Sigmoid colon (tissue), 7 donors: ENCODE data around the gene PPP2R5B. TPM values are rescaled to one million over a fixed set of nuclear protein-coding genes. Genes with fewer than 3 reads are reported as not detected.

ENCODE experiments used
- DNase-seq: peaks from one replicate; pipeline ENCODE4 v3.0.0-alpha.2; 2019
- H3K27ac ChIP-seq, 4 donors: fragments of 200-600 bp; sonication (generic); one replicate each; pipeline ENCODE4 v1.5.1; 2016 to 2019; ENCODE audit warnings: mild to moderate bottlenecking in 1 of 4
- H3K27me3 ChIP-seq, 3 donors: fragments of 200-600 bp; sonication (generic); one replicate each; pipeline ENCODE4 v1.5.1; 2019; ENCODE audit warnings: mild to moderate bottlenecking in 1 of 3
- H3K36me3 ChIP-seq, 4 donors: fragments of 200-600 bp; sonication (generic); one replicate each; pipeline ENCODE4 v1.5.1; 2016 to 2019
- H3K4me1 ChIP-seq, 4 donors: fragments of 200-600 bp; sonication (generic); one replicate each; pipeline ENCODE4 v1.5.1; 2017 to 2019
- H3K4me3 ChIP-seq, 4 donors: fragments of 200-600 bp; sonication (generic); one replicate each; pipeline ENCODE4 v1.5.1; 2017 to 2019; ENCODE audit warnings: mild to moderate bottlenecking in 2 of 4, moderate library complexity in 1 of 4
- H3K9me3 ChIP-seq, 4 donors: fragments of 200-600 bp in 3 of 4; sonication (generic) in 3 of 4; one replicate each; pipeline versions ENCODE4 v1.5.1 to v1.6.1; 2013 to 2019
- EP300 ChIP-seq, 4 donors: sonication (generic); formaldehyde crosslinking; IDR thresholded peaks; one replicate each; pipeline ENCODE4 v1.6.1; 2017; ENCODE audit warnings: antibody characterized with exemption in 4 of 4
- POLR2A ChIP-seq, 2 donors: fragments of 450-650 bp; IDR thresholded peaks; one replicate each; pipeline ENCODE4 v1.6.1; 2016; ENCODE audit warnings: antibody characterized with exemption in 2 of 2, mild to moderate bottlenecking in 2 of 2, moderate library complexity in 2 of 2
- POLR2AphosphoS5 ChIP-seq, 4 donors: sonication (generic); formaldehyde crosslinking; IDR thresholded peaks; one replicate each; pipeline ENCODE4 v1.6.1; 2017; ENCODE audit warnings: antibody characterized with exemption in 4 of 4
- WGBS, 2 donors: extraction: QIAGEN DNeasy Blood & Tissue Kit; methylation state at CpG; one replicate each; pipeline ENCODE4 v1.1.7; 2013; 5-methylcytosine and 5-hydroxymethylcytosine counted together
- intact Hi-C: fragments of 100-400 bp; cut with DNase I; formaldehyde crosslinking; loops from one replicate; pipeline ENCODE4 v1.15.1; 2023
- polyA plus RNA-seq, 3 donors: library from polyadenylated mRNA; stranded (reverse); fragments of 200-250 nt; gene quantifications; one replicate each; pipeline ENCODE4 v1.2.3, GENCODE V29; 2013
- total RNA-seq, 4 donors: library from RNA; depleted of rRNA; stranded (reverse); fragments of >200 nt; gene quantifications; one replicate each; pipeline ENCODE4 v1.1.0, GENCODE V29; 2016
- TF ChIP-seq, protein P1 (sequence below), 4 experiments: fragments of 450-650 bp in 3 of 4; fragments of 200-600 bp in 1 of 4; IDR thresholded peaks; one replicate each; pipeline ENCODE4 v1.5.1; 2016 to 2019; ENCODE audit warnings: antibody characterized with exemption in 4 of 4, mild to moderate bottlenecking in 3 of 4, moderate library complexity in 2 of 4
- donor health status: healthy with polysubstance abuse.
- donor health status: Bipolar disorder and iron deficiency.
- donor health status: healthy.

PPP2R5B gene
- total and polyA plus RNA-seq, 7 donors = 15.6 to 27.3 (median 19.3) TPM

DNA sequence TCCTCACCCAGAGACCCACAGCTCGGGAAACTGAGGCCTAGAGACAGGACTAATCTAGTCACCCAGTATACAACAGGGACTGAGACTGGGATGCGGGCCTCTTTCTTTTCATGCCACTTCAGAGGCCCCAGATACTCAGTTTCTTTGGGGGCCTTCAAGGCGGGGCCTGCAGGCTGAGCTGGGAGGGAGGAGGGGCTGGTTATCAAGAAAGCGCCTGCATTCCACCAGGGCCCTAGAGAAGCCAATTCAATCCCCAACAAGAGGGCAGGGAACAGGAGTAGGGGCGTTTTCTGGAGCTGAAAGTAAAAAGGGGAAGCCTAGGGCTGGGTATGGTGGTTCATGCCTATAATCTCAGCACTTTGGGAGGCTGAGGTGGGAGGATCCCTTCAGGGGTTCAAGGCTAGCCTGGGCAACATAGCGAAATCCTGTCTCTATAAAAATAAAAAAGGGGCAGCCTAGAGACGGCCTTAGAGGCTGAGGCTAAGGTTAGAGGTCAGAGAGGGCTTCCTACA is 9.1 kb upstream of the PPP2R5B start:
- Histone ChIP-seq H3K27ac (peak overlapping the region in 2 of 4 donors; percentile 79 to 83), H3K4me3 (peak overlapping the region in 3 of 4 donors; percentile 65 to 90 (median 85)), H3K27me3 (no peaks in the 10 kb centered on the region), H3K36me3 (peaks cover 28 to 41% (median 35%) of the 10 kb centered on the region in 4 donors), H3K4me1 (peaks cover 0 to 31% (median 27%) of the 10 kb centered on the region in 4 donors), H3K9me3 (no peaks in the 10 kb centered on the region)
- 84 to 85% methylated on average over 7 of the region's 7 CpGs for WGBS, 2 donors
- intact Hi-C loops = no loop called here
- TF ChIP-seq EP300 (IDR thresholded peaks at IDR 0.05) (no peak), POLR2A (IDR thresholded peaks at IDR 0.05) (no peak), POLR2AphosphoS5 (IDR thresholded peaks at IDR 0.05) (no peak)
- TF ChIP-seq, protein P1, sequence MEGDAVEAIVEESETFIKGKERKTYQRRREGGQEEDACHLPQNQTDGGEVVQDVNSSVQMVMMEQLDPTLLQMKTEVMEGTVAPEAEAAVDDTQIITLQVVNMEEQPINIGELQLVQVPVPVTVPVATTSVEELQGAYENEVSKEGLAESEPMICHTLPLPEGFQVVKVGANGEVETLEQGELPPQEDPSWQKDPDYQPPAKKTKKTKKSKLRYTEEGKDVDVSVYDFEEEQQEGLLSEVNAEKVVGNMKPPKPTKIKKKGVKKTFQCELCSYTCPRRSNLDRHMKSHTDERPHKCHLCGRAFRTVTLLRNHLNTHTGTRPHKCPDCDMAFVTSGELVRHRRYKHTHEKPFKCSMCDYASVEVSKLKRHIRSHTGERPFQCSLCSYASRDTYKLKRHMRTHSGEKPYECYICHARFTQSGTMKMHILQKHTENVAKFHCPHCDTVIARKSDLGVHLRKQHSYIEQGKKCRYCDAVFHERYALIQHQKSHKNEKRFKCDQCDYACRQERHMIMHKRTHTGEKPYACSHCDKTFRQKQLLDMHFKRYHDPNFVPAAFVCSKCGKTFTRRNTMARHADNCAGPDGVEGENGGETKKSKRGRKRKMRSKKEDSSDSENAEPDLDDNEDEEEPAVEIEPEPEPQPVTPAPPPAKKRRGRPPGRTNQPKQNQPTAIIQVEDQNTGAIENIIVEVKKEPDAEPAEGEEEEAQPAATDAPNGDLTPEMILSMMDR (IDR thresholded peaks at IDR 0.05) = no peak
- DNase-seq = no peak

DNA sequence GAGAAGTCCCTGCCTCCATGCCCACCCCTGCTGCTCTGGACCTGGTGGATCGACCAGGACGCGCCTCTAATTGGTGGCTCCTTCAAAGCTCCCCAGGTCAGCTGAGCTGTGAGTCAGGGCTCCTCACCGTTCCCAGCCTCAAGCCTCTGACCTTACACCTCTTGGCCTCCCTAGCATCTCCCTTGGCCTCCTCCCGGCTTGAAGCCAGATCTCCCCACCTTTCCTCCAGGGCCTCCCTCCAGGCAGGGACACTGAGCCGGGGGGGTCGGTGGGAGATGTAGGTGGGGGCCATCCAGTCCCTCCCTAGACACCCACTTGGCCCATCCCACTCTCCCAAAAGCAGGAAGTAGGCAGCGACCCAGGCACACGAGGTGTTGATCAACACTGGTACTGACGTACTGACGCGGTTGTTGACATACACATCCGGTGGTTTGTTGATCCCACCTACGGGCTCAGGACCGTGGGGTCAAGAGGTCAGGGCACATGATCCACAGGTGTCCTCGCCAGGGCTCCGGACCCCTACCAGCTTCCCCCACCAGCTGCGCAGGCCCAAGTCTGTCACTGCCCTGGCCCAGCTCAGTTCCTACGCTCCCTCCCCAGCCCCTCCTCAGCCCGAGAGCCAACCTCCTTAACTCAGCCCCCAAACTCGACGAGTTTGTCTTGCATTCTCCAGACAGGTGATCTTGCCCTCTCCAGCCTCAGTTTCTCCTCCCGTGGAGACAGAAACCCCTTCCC is 8.3 kb upstream of the PPP2R5B start:
- peak overlapping the region; percentile 79 to 83 (median 82) for H3K27ac ChIP-seq
- WGBS, 2 donors = 6 to 11% methylated on average over 23 of the region's 23 CpGs

DNA sequence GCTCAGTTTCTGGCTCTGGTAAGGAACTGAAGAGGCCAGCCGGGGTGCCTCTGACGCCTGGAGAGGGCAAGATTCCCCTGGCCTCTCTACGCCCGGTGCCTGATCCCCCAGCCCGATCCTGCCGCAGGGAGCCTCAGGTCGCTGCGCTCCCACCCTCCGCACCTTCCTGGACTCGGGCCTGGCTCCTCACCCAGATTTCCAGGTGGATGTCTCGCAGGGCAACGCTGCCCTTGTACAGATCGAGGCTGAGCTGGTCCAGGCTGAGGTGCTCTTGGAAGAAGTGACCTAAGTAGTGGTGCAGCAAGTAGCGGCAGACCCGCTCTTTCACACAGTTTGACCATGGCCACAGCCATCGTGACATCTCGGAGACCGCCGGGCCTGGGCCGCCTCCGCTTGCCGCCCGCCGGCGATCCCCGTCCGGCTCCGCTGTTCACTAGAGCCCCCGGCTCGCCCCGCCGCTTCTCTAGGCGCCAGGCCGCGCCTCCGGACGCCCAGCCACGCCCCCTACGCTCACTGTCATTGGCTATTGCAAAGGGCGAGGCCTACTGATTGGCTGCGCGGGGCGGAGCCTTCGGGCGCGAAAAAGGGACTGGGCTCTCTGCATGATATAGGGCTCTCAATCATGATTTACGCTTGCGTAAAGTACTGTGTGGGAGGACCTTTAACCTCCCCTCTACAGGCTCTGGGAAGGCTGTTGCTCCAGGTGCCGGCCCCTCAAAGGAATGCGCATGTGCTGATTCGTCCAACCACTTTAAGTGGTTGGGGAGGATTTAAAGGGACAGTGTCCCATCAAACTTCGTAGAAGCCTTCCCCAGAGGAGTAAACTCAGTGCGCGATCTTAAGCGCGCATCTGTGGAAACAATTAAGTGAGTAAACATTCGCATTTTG is 7.5 kb upstream of the PPP2R5B start, which contains the start of gene ATG2A:
ATG2A (minus strand) TSS at position 435 of the 888 bp plus-strand sequence; CDS start at position 361, 74 bp downstream.
- TF ChIP-seq, protein P1 (IDR thresholded peaks at IDR 0.05) = no peak
- peak; percentile 85 to 88 for TF ChIP-seq POLR2A (IDR thresholded peaks at IDR 0.05)
- TF ChIP-seq POLR2AphosphoS5 (IDR thresholded peaks at IDR 0.05) = peak; percentile 78 to 94 (median 90)
- peak in 1 of 4 donors; percentile 40 for TF ChIP-seq EP300 (IDR thresholded peaks at IDR 0.05)

More for the DNA sequence above, 8.3 kb upstream of the PPP2R5B start:
- H3K4me1 ChIP-seq = peaks cover 0 to 31% (median 27%) of the 10 kb centered on the region in 4 donors
- TF ChIP-seq POLR2A (IDR thresholded peaks at IDR 0.05) = no peak
- TF ChIP-seq, protein P1 (IDR thresholded peaks at IDR 0.05) = no peak
- no peak for TF ChIP-seq EP300 (IDR thresholded peaks at IDR 0.05)
- TF ChIP-seq POLR2AphosphoS5 (IDR thresholded peaks at IDR 0.05) = peak in 1 of 4 donors; percentile 7
- peaks cover 20 to 34% (median 27%) of the 10 kb centered on the region in 4 donors for H3K36me3 ChIP-seq
- intact Hi-C loops = no loop called here
- H3K9me3 ChIP-seq = no peaks in the 10 kb centered on the region
- DNase-seq = peak; percentile 82
- no peaks in the 10 kb centered on the region for H3K27me3 ChIP-seq
- peak overlapping the region; percentile 65 to 92 (median 88) for H3K4me3 ChIP-seq

DNA sequence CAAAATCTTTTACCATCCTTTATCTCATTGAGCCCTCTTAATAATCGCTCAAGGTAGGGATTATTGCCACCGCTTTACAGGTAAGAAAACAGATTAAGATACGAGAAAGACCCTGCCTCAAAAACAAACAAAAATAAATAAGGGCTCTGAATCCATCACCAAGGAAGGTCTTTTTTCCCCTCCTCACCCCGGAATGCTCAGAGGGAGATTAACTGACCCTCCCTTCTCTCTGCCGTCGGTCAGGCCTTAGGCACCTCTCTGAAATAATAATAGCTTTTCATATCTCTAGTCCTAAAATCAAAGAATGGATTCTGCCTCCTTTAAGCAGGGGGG is 6.9 kb upstream of the PPP2R5B start:
- intact Hi-C loops = no loop called here
- 3 to 14% methylated on average over 6 of the region's 6 CpGs for WGBS, 2 donors
- TF ChIP-seq POLR2A (IDR thresholded peaks at IDR 0.05) (peak in 1 of 2 donors; percentile 46), POLR2AphosphoS5 (IDR thresholded peaks at IDR 0.05) (no peak)
- TF ChIP-seq, protein P1 (IDR thresholded peaks at IDR 0.05) = no peak

More for the DNA sequence above, 7.5 kb upstream of the PPP2R5B start, which contains the start of gene ATG2A:
- peak within 1 kb of the TSS; percentile 79 to 86 (median 84) for H3K27ac ChIP-seq
- peak; percentile 100 for DNase-seq
- no peaks in the 10 kb centered on the region for H3K27me3 ChIP-seq
- H3K9me3 ChIP-seq = no peaks in the 10 kb centered on the region
- peaks cover 12 to 25% (median 19%) of the 10 kb centered on the region in 4 donors for H3K36me3 ChIP-seq
- H3K4me3 ChIP-seq = peak within 1 kb of the TSS; percentile 65 to 92 (median 88)
- H3K4me1 ChIP-seq = peaks cover 0 to 31% (median 27%) of the 10 kb centered on the region in 4 donors
- intact Hi-C loops = no loop called here
- 0% methylated on average over 57 of the region's 57 CpGs for whole genome bisulfite sequencing, 2 donors

More for the DNA sequence above, 6.9 kb upstream of the PPP2R5B start:
- Histone ChIP-seq H3K27ac (peak overlapping the region; percentile 79 to 86 (median 84)), H3K9me3 (no peaks in the 10 kb centered on the region), H3K27me3 (no peaks in the 10 kb centered on the region), H3K36me3 (peaks cover 8 to 19% (median 14%) of the 10 kb centered on the region in 4 donors), H3K4me1 (peaks cover 0 to 31% (median 27%) of the 10 kb centered on the region in 4 donors), H3K4me3 (peak overlapping the region; percentile 35 to 90 (median 75))
- no peak for DNase-seq
